ENCODE measurements around the gene TPCN2.
A peak's percentile ranks its signal among the peaks of the same experiment; 100 is the strongest.
"Not testable (repeated sequence)": the region's sequence is repeated elsewhere in the genome, so short reads cannot be mapped to it uniquely, and the experiment has no call there.

The TPCN2 gene

GRCh38 chr11:69076977-69077376 lies 28.2 kb downstream of the TPCN2 start:
- not testable (repeated sequence) for DNase-seq

GRCh38 chr11:69078508-69078907 lies 29.8 kb downstream of the TPCN2 start:
- DNase-seq: no peak

GRCh38 chr11:69078930-69079605 lies 30.3 kb downstream of the TPCN2 start:
- no peak for DNase-seq

- DNase-seq: no peak
Measured at GRCh38 chr11:69079661-69080256, 31.0 kb downstream of the TPCN2 start.

- peak; percentile 75 for DNase-seq
Measured at GRCh38 chr11:69080257-69080995, 31.7 kb downstream of the TPCN2 start.

GRCh38 chr11:69081180-69081579 lies 32.4 kb downstream of the TPCN2 start:
- DNase-seq: no peak

- no peak for DNase-seq
Measured at GRCh38 chr11:69083531-69084247, 35.0 kb downstream of the TPCN2 start.

GRCh38 chr11:69084371-69084770 lies 35.6 kb downstream of the TPCN2 start:
- DNase-seq: no peak

- DNase-seq: no peak
Measured at GRCh38 chr11:69085490-69086095, 36.9 kb downstream of the TPCN2 start.

GRCh38 chr11:69086152-69087132 lies 37.7 kb downstream of the TPCN2 start:
- DNase-seq: no peak

GRCh38 chr11:69087133-69087524 lies 38.4 kb downstream of the TPCN2 start:
- DNase-seq: no peak

GRCh38 chr11:69087811-69088210 lies 39.1 kb downstream of the TPCN2 start:
- DNase-seq: no peak

GRCh38 chr11:69088676-69089146 lies 40.0 kb downstream of the TPCN2 start:
- DNase-seq: peak; percentile 99

GRCh38 chr11:69089258-69089657 lies 40.5 kb downstream of the TPCN2 start:
- no peak for DNase-seq

GRCh38 chr11:69091638-69092165 lies 43.0 kb downstream of the TPCN2 start:
- no peak for DNase-seq

- no peak for DNase-seq
Measured at GRCh38 chr11:69092263-69092662, 43.5 kb downstream of the TPCN2 start.

- DNase-seq: no peak
Measured at GRCh38 chr11:69093106-69093505, 44.4 kb downstream of the TPCN2 start.

- DNase-seq: no peak
Measured at GRCh38 chr11:69094111-69094914, 45.6 kb downstream of the TPCN2 start.

GRCh38 chr11:69094915-69095290 lies 46.2 kb downstream of the TPCN2 start:
- DNase-seq: no peak

GRCh38 chr11:69095300-69095699 lies 46.6 kb downstream of the TPCN2 start:
- no peak for DNase-seq

- DNase-seq: no peak
Measured at GRCh38 chr11:69096473-69096872, 47.7 kb downstream of the TPCN2 start.
